Measurements from ENCODE around the gene TWNK.
A peak's percentile ranks its signal among the peaks of the same experiment; 100 is the strongest.

Gene TWNK

DNA sequence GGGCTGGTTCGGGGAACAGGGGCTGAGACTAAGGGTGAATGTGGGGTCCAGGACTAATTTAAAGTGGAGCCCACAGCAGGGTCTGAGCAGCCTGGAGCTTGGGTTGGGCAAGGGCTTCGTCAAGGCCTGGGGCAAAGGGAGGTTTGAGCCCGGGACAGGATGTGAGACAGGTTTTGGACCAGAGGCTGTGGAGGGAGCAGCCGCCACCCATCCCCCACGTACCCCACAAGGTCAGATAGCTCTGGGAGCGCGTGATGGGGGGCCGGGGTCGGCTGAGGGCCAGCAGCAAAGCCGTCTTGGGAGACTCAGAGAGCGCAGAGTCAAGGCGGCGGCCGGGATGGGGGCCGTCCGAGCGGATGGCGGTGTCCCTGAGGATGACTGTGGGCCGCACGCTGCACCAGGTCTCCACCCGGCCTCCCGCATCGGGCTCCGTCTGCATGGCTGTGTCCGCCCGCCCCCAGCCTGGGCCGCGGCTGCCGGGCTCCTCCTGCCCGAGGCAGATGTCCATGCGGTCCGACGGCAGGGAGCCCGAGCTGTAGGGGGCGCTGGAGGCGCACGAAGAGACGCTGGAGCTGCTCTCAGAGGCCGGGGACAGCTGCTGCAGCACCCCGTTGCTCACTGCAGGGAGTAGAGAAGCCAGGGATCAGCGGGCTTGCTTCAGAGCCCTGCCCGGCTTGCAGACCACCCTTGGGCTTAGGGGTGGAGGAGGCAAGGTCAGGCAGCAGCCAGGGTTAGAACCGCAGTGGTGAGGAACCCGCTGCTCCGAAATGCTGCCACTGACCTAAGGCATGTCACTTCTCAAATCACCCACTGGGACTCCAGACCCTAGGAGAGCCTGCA, 31.5 kb downstream of the TWNK start (continued):
- TF ChIP-seq, protein P1, sequence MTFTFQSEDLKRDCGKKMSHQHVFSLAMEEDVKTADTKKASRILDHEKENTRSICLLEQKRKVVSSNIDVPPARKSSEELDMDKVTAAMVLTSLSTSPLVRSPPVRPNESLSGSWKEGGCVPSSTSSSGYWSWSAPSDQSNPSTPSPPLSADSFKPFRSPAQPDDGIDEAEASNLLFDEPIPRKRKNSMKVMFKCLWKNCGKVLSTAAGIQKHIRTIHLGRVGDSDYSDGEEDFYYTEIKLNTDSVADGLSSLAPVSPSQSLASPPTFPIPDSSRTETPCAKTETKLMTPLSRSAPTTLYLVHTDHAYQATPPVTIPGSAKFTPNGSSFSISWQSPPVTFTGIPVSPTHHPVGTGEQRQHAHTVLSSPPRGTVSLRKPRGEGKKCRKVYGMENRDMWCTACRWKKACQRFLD (tag by site-specific recombination; IDR thresholded peaks at IDR 0.05) = no peak
- TF ChIP-seq ZNF292 (tag by site-specific recombination; IDR thresholded peaks at IDR 0.05; ENCODE audit: borderline replicate concordance, low read depth) (no peak), ZNF121 (tag by site-specific recombination; IDR thresholded peaks at IDR 0.05) (0 out of 2 replicates have a peak, but pooled peaks have one; percentile 10), TCF7L2 (IDR thresholded peaks at IDR 0.05; ENCODE audit: borderline replicate concordance, low read depth, low read length) (no peak), ZFHX2 (tag by site-specific recombination; conservative IDR thresholded peaks at IDR 0.05) (peak; percentile 36; the same call in 1 of the 2 replicates), ZNF174 (tag by site-specific recombination; IDR thresholded peaks at IDR 0.05) (no peak), FEZF1 (tag by site-specific recombination; IDR thresholded peaks at IDR 0.05) (no peak), ZNF843 (tag by site-specific recombination; IDR thresholded peaks at IDR 0.05) (peak; percentile 38; the same call in 1 of the 2 replicates), YY2 (tag by site-specific recombination; IDR thresholded peaks at IDR 0.05) (no peak), ZNF239 (tag by site-specific recombination; IDR thresholded peaks at IDR 0.05) (no peak), ZNF76 (tag by site-specific recombination; IDR thresholded peaks at IDR 0.05; ENCODE audit: borderline replicate concordance, low read depth) (no peak), ZNF48 (tag by site-specific recombination; IDR thresholded peaks at IDR 0.05) (no peak), ZNF16 (tag by site-specific recombination; IDR thresholded peaks at IDR 0.05; ENCODE audit: low read depth) (no peak), ZNF19 (tag by site-specific recombination; IDR thresholded peaks at IDR 0.05; ENCODE audit: low read depth) (no peak), ZNF2 (tag by site-specific recombination; IDR thresholded peaks at IDR 0.05) (peak; percentile 83; the same call in 1 of the 2 replicates), ZNF664 (tag by site-specific recombination; IDR thresholded peaks at IDR 0.05) (no peak), ZSCAN30 (tag by site-specific recombination; IDR thresholded peaks at IDR 0.05) (peak; percentile 70; the same call in 1 of the 2 replicates), ZSCAN16 (tag by site-specific recombination; IDR thresholded peaks at IDR 0.05) (no peak), ZSCAN23 (tag by site-specific recombination; IDR thresholded peaks at IDR 0.05) (no peak)
- TF ChIP-seq, protein P2, sequence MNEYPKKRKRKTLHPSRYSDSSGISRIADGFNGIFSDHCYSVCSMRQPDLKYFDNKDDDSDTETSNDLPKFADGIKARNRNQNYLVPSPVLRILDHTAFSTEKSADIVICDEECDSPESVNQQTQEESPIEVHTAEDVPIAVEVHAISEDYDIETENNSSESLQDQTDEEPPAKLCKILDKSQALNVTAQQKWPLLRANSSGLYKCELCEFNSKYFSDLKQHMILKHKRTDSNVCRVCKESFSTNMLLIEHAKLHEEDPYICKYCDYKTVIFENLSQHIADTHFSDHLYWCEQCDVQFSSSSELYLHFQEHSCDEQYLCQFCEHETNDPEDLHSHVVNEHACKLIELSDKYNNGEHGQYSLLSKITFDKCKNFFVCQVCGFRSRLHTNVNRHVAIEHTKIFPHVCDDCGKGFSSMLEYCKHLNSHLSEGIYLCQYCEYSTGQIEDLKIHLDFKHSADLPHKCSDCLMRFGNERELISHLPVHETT (tag by site-specific recombination; IDR thresholded peaks at IDR 0.05) = no peak
- TF ChIP-seq, protein P3, sequence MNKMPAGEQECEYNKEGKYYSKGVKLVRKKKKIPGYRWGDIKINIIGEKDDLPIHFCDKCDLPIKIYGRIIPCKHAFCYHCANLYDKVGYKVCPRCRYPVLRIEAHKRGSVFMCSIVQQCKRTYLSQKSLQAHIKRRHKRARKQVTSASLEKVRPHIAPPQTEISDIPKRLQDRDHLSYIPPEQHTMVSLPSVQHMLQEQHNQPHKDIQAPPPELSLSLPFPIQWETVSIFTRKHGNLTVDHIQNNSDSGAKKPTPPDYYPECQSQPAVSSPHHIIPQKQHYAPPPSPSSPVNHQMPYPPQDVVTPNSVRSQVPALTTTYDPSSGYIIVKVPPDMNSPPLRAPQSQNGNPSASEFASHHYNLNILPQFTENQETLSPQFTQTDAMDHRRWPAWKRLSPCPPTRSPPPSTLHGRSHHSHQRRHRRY (tag by site-specific recombination; IDR thresholded peaks at IDR 0.05) = no peak
- TF ChIP-seq, protein P4, sequence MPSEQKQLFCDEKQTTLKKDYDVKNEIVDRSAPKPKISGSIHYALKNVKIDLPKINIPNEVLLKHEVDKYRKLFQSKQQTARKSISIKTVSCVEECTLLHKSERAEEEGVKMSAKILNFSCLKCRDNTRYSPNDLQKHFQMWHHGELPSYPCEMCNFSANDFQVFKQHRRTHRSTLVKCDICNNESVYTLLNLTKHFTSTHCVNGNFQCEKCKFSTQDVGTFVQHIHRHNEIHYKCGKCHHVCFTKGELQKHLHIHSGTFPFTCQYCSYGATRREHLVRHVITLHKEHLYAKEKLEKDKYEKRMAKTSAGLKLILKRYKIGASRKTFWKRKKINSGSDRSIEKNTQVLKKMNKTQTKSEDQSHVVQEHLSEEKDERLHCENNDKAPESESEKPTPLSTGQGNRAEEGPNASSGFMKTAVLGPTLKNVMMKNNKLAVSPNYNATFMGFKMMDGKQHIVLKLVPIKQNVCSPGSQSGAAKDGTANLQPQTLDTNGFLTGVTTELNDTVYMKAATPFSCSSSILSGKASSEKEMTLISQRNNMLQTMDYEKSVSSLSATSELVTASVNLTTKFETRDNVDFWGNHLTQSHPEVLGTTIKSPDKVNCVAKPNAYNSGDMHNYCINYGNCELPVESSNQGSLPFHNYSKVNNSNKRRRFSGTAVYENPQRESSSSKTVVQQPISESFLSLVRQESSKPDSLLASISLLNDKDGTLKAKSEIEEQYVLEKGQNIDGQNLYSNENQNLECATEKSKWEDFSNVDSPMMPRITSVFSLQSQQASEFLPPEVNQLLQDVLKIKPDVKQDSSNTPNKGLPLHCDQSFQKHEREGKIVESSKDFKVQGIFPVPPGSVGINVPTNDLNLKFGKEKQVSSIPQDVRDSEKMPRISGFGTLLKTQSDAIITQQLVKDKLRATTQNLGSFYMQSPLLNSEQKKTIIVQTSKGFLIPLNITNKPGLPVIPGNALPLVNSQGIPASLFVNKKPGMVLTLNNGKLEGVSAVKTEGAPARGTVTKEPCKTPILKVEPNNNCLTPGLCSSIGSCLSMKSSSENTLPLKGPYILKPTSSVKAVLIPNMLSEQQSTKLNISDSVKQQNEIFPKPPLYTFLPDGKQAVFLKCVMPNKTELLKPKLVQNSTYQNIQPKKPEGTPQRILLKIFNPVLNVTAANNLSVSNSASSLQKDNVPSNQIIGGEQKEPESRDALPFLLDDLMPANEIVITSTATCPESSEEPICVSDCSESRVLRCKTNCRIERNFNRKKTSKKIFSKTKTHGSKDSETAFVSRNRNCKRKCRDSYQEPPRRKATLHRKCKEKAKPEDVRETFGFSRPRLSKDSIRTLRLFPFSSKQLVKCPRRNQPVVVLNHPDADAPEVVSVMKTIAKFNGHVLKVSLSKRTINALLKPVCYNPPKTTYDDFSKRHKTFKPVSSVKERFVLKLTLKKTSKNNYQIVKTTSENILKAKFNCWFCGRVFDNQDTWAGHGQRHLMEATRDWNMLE (tag by site-specific recombination; conservative IDR thresholded peaks at IDR 0.05; ENCODE audit: low read depth) = no peak
- TF ChIP-seq, protein P5, sequence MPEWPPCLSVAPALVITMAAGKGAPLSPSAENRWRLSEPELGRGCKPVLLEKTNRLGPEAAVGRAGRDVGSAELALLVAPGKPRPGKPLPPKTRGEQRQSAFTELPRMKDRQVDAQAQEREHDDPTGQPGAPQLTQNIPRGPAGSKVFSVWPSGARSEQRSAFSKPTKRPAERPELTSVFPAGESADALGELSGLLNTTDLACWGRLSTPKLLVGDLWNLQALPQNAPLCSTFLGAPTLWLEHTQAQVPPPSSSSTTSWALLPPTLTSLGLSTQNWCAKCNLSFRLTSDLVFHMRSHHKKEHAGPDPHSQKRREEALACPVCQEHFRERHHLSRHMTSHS (tag by site-specific recombination; IDR thresholded peaks at IDR 0.05) = no peak
- TF ChIP-seq, protein P6, sequence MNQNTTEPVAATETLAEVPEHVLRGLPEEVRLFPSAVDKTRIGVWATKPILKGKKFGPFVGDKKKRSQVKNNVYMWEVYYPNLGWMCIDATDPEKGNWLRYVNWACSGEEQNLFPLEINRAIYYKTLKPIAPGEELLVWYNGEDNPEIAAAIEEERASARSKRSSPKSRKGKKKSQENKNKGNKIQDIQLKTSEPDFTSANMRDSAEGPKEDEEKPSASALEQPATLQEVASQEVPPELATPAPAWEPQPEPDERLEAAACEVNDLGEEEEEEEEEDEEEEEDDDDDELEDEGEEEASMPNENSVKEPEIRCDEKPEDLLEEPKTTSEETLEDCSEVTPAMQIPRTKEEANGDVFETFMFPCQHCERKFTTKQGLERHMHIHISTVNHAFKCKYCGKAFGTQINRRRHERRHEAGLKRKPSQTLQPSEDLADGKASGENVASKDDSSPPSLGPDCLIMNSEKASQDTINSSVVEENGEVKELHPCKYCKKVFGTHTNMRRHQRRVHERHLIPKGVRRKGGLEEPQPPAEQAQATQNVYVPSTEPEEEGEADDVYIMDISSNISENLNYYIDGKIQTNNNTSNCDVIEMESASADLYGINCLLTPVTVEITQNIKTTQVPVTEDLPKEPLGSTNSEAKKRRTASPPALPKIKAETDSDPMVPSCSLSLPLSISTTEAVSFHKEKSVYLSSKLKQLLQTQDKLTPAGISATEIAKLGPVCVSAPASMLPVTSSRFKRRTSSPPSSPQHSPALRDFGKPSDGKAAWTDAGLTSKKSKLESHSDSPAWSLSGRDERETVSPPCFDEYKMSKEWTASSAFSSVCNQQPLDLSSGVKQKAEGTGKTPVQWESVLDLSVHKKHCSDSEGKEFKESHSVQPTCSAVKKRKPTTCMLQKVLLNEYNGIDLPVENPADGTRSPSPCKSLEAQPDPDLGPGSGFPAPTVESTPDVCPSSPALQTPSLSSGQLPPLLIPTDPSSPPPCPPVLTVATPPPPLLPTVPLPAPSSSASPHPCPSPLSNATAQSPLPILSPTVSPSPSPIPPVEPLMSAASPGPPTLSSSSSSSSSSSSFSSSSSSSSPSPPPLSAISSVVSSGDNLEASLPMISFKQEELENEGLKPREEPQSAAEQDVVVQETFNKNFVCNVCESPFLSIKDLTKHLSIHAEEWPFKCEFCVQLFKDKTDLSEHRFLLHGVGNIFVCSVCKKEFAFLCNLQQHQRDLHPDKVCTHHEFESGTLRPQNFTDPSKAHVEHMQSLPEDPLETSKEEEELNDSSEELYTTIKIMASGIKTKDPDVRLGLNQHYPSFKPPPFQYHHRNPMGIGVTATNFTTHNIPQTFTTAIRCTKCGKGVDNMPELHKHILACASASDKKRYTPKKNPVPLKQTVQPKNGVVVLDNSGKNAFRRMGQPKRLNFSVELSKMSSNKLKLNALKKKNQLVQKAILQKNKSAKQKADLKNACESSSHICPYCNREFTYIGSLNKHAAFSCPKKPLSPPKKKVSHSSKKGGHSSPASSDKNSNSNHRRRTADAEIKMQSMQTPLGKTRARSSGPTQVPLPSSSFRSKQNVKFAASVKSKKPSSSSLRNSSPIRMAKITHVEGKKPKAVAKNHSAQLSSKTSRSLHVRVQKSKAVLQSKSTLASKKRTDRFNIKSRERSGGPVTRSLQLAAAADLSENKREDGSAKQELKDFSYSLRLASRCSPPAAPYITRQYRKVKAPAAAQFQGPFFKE (tag by site-specific recombination; IDR thresholded peaks at IDR 0.05; ENCODE audit: borderline replicate concordance) = no peak
